C4-2B (cell line): ENCODE measurements around the gene TLE3.

Experiments used
- H3K27ac ChIP-seq: fragments of 450-650 bp; 2 replicates; pipeline ENCODE4 v1.5.1; 2017
- ZFX ChIP-seq: fragments of 450-650 bp; IDR thresholded peaks from 2 replicates; pipeline ENCODE4 v1.6.1; 2017
- TF ChIP-seq, protein P1 (sequence below): fragments of 450-650 bp; conservative IDR thresholded peaks from 2 replicates; pipeline ENCODE4 v1.5.1; 2017; ENCODE audit warnings: mild to moderate bottlenecking

Gene TLE3

DNA sequence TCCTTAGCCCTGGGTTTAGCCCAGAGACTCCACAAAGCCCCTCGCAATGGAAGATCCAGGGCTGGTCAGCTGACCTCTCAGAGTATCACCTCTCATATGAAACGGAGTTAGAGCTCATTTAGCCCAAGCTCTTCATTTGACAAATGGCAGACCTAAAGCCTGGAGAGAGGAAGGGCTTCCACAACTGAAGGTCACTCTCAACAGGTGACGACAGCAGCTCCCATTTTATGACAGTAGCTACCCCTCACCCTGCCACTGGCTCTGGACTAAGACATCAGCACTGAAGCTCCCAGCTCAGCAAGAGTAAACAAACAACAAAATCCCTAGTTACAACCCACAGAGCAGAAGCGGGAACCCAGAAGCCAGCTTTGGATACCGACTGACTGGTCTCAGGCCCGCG, 33.7 kb downstream of the TLE3 start:
- H3K27ac ChIP-seq: no peak overlapping the region

DNA sequence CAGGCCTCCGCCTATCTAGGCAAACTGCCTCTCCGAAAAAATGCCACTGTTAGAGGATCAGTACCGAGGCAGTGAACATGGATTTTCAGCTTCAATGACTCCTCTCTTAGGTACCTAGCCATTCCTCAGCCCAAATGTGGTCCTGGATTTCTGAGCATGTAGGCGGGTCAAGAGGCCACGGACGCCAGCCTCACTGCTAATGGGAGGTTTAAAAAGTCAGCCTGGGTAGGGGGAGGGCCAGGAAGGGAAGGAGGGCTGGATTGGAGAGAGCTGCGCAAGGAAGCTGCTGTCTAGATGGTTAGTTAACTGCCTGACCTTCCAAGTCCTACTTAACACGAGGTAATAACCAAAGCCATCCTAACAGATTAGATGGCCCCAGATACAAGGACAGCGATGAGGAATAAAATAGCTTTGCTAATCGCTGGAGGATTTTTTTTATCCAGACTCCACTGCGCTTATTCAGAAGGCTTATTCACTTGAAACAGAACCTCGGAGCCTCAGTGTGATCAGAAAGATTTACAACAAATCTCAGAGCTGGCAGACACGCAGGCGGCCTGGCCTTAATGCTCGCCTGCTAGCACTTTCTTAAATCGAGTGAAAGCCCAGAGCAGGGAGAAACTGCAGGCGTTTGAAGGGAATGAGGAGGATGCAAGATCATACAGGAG, 34.3 kb downstream of the TLE3 start:
- no peak for TF ChIP-seq ZFX

More for the DNA sequence above, 33.7 kb downstream of the TLE3 start:
- no peak for TF ChIP-seq ZFX
- TF ChIP-seq, protein P1, sequence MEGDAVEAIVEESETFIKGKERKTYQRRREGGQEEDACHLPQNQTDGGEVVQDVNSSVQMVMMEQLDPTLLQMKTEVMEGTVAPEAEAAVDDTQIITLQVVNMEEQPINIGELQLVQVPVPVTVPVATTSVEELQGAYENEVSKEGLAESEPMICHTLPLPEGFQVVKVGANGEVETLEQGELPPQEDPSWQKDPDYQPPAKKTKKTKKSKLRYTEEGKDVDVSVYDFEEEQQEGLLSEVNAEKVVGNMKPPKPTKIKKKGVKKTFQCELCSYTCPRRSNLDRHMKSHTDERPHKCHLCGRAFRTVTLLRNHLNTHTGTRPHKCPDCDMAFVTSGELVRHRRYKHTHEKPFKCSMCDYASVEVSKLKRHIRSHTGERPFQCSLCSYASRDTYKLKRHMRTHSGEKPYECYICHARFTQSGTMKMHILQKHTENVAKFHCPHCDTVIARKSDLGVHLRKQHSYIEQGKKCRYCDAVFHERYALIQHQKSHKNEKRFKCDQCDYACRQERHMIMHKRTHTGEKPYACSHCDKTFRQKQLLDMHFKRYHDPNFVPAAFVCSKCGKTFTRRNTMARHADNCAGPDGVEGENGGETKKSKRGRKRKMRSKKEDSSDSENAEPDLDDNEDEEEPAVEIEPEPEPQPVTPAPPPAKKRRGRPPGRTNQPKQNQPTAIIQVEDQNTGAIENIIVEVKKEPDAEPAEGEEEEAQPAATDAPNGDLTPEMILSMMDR: no peak

DNA sequence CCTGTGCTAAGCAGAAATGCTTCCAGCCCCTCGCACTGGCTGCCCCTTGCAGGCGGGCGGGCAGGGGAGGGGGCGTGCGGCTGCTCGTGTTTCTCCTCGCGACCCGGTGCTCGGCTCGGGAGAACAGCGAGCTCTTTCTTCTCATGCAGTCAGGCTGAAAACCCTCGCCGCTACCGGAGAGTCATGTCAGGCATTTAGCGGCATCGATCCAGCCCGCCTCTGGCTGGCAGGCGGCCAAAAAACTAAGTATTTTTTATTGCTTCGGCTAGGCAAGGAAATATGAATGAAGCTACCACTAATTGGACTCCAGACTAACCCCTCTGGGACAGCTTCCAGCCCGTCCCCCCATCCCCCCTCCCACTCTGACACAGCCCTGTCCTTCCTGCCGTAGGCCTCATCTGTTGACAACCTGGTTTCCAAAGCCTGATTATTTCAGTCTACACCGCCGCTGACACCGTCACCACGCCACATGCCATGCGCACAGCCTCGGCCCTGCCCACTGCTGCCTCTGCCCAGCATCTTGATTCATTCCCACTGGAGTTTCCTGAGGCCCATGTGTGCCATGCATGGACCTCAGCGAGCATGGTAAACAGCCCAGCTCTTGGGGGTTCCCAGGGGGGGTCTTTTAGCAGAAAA, 35.3 kb downstream of the TLE3 start:
- TF ChIP-seq ZFX: no peak
- TF ChIP-seq, protein P1: no peak
- H3K27ac ChIP-seq: no peak overlapping the region

More for the DNA sequence above, 34.3 kb downstream of the TLE3 start:
- no peak overlapping the region for H3K27ac ChIP-seq

DNA sequence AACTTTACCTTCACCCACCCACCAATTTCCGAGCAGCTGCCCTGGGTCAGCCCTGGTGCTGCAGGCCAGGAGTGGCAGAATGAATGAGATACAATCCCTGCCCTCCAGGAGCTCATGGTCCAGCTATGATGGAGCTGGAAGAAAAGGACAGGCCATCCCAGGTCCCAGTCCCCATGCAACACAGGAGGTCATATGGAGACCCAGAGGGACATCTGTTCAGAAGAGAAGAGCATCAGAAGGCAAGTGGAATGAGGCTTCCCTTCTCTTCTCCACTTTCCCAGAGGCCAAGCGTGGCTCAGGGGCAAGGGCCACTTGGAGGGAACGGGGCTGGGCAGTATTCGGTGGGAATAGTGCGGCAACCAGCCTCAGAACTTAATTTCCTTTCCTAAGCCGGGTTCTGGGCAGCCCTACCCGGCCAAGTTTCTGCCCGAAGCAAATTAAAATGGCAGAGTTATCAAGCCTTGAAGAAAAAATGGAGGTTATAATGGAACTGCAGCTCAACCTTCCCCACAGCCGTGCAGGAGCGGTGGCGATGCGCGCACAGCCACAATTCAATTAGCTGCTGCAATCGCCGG, 35.9 kb downstream of the TLE3 start:
- no peak overlapping the region for H3K27ac ChIP-seq
- TF ChIP-seq, protein P1: no peak
- TF ChIP-seq ZFX: no peak

DNA sequence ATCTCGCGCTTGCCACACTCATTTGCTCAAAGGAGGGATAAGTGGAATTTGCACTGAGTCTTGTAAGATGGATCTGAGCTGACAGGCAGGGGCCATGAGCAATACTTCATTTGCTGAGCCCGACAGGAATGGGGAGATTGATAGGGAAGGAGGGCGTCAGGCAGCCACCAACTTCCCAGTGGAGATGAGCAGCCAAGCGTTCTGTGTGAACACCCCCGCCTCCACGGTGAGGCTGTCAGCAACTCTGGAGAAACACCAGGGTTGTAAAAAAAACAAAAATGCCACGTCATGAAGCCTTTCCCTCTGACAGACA, 36.8 kb downstream of the TLE3 start:
- no peak overlapping the region for H3K27ac ChIP-seq
- TF ChIP-seq, protein P1: no peak
- TF ChIP-seq ZFX: no peak

DNA sequence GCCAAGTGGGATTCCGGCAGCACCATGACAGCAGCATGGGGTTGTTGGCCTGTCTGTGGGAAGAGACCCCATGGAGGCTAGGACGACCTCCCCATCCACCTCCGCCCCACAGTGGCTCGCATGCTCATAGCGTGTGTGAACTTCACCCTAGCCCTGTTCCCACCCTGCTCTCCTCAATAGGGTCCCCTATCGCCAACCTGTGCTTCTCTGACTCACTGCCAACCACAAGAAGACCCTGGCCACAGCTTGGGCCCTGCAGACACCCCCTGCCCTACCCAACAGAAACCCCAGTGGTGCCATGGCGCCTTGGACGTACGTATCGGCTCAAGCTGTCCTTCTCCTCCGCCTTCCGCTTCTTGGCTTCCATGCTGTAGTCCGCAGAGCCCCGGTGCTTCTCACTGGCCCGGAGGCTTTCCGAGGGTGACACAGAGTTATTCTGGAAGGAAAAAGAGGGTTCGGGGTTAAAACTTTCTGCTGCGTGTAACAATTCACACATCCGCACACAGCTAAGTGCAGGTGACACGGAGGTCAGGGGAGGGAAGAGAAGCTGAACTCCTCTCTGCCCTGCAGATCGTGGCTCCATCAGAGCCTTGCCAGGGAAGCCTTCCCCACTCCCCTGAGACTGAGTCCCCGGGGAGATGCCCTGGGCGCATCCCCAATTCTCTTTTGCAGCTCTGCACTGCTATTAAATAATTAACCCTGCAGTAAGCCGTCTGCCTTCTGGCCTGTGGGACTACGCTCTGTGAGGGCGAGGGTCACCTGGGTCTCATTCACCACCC, 37.3 kb downstream of the TLE3 start:
- TF ChIP-seq, protein P1: no peak
- no peak for TF ChIP-seq ZFX

DNA sequence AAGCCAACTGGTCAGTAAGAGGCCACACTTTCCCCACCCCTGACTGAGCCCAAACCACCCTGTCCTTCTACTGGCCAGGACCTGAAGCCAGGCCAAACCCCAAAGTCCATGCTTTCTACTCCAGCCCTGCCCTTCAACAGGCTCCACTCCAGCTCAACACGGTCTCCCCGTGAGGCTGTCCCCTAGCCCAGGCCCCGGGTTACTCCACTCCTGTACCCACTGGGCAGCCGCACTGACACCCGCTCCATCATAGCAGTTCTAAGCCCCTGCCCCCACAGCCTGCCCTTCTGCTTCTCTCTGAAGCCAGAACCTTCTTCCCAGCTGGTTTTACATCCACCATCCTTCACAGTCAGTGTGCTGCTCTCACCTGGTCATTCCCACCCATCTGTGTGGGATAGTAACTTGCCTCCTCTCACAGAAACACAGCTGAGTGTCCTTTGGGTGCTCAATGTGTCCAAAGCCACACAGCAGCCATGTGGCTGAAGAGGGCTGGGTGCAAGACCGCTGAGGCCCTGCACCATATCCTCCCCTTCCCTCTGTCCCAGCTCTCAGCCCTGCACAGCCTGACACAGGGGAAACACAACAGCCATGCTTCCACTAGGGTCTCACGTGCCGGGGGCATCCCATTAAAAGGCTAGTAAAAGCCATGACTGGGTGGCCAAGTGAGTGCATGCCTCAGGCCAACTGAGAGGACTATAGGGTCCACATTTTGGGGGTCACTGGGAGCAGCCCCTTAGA, 38.1 kb downstream of the TLE3 start:
- TF ChIP-seq, protein P1: no peak

More for the DNA sequence above, 37.3 kb downstream of the TLE3 start:
- no peak overlapping the region for H3K27ac ChIP-seq

More for the DNA sequence above, 38.1 kb downstream of the TLE3 start:
- no peak overlapping the region for H3K27ac ChIP-seq
